H9 (cell line): ENCODE measurements around the gene SLC16A7. TPM values are rescaled to one million over a fixed set of nuclear protein-coding genes. Genes with fewer than 3 reads are reported as not detected.

Experiments used
- DNase-seq: peaks from one replicate; pipeline ENCODE4 v3.0.0-alpha.2; 2017
- H2AFZ ChIP-seq: one replicate; pipeline ENCODE4 v1.6.1; 2013; ENCODE audit warnings: mild to moderate bottlenecking, low read length, control low read depth, moderate library complexity
- H2AK5ac ChIP-seq: 2 replicates; pipeline ENCODE4 v1.6.1; 2013; ENCODE audit warnings: low read length, control low read depth, mixed read lengths; ENCODE audit not compliant: insufficient read length
- H2BK120ac ChIP-seq: one replicate; pipeline ENCODE4 v1.6.1; 2013; ENCODE audit warnings: low read depth, mild to moderate bottlenecking, low read length, control low read depth, inconsistent platforms; ENCODE audit not compliant: poor library complexity, severe bottlenecking
- H2BK12ac ChIP-seq: 2 replicates; pipeline ENCODE4 v1.6.1; 2013; ENCODE audit warnings: low read length, control low read depth, mixed read lengths, low read depth; ENCODE audit not compliant: insufficient read length
- H2BK15ac ChIP-seq: 2 replicates; pipeline ENCODE4 v1.6.1; 2013; ENCODE audit warnings: low read depth, low read length, control low read depth
- H2BK20ac ChIP-seq: one replicate; pipeline ENCODE4 v1.6.1; 2013; ENCODE audit warnings: low read depth, mild to moderate bottlenecking, low read length, control low read depth, inconsistent platforms; ENCODE audit not compliant: poor library complexity, severe bottlenecking
- H2BK5ac ChIP-seq: 2 replicates; pipeline ENCODE4 v1.6.1; 2013; ENCODE audit warnings: low read length, control low read depth, mixed read lengths; ENCODE audit not compliant: insufficient read length
- H3K14ac ChIP-seq: 2 replicates; pipeline ENCODE4 v1.6.1; 2013; ENCODE audit warnings: low read length, control low read depth; ENCODE audit not compliant: insufficient read depth
- H3K18ac ChIP-seq: 2 replicates; pipeline ENCODE4 v1.6.1; 2013; ENCODE audit warnings: low read depth, mild to moderate bottlenecking, mixed read lengths, low read length, control low read depth; ENCODE audit not compliant: insufficient read length
- H3K23ac ChIP-seq: 2 replicates; pipeline ENCODE4 v1.6.1; 2013; ENCODE audit warnings: low read length, control low read depth, mixed read lengths, low read depth; ENCODE audit not compliant: insufficient read length
- H3K23me2 ChIP-seq: 2 replicates; pipeline ENCODE4 v1.6.1; 2013; ENCODE audit warnings: low read depth, mild to moderate bottlenecking, mixed read lengths, low read length, control low read depth; ENCODE audit not compliant: insufficient read length, poor library complexity, severe bottlenecking
- H3K27ac ChIP-seq: 2 replicates; pipeline ENCODE4 v1.5.1; 2013; ENCODE audit warnings: low read length, control low read depth, mixed read lengths, low read depth; ENCODE audit not compliant: insufficient read length
- H3K27me3 ChIP-seq: 2 replicates; pipeline ENCODE4 v1.6.1; 2013; ENCODE audit warnings: low read length, control low read depth, inconsistent platforms; ENCODE audit not compliant: insufficient read depth
- H3K4ac ChIP-seq: 2 replicates; pipeline ENCODE4 v1.6.1; 2013; ENCODE audit warnings: low read depth, mild to moderate bottlenecking, control low read depth, inconsistent platforms, low read length, moderate library complexity
- H3K4me1 ChIP-seq: 2 replicates; pipeline ENCODE4 v1.6.1; 2013; ENCODE audit warnings: low read length, control low read depth, inconsistent platforms; ENCODE audit not compliant: insufficient read depth
- H3K4me2 ChIP-seq: 2 replicates; pipeline ENCODE4 v1.6.1; 2013; ENCODE audit warnings: low read length, control low read depth, mixed read lengths; ENCODE audit not compliant: insufficient read length, insufficient read depth
- H3K56ac ChIP-seq: 2 replicates; pipeline ENCODE4 v1.6.1; 2013; ENCODE audit warnings: low read depth, mild to moderate bottlenecking, mixed read lengths, low read length, control low read depth; ENCODE audit not compliant: insufficient read length
- H3K79me1 ChIP-seq: 2 replicates; pipeline ENCODE4 v1.6.1; 2013; ENCODE audit warnings: low read depth, mild to moderate bottlenecking, moderate library complexity, low read length, control low read depth, inconsistent platforms; ENCODE audit not compliant: insufficient read depth, poor library complexity, severe bottlenecking
- H3K79me2 ChIP-seq: 2 replicates; pipeline ENCODE4 v1.6.1; 2013; ENCODE audit warnings: low read length, control low read depth, inconsistent platforms; ENCODE audit not compliant: insufficient read depth
- H3K9ac ChIP-seq: 2 replicates; pipeline ENCODE4 v1.6.1; 2013; ENCODE audit warnings: low read length, control low read depth, mixed read lengths; ENCODE audit not compliant: insufficient read length; ENCODE audit errors: extremely low read depth
- H3K9me3 ChIP-seq: one replicate; pipeline ENCODE4 v1.6.1; 2013; ENCODE audit warnings: low read depth, low read length, inconsistent platforms; ENCODE audit not compliant: control insufficient read depth
- H3T11ph ChIP-seq: one replicate; pipeline ENCODE4 v1.6.1; 2013; ENCODE audit warnings: mild to moderate bottlenecking, low read length, control low read depth, inconsistent platforms
- H4K20me1 ChIP-seq: one replicate; pipeline ENCODE4 v1.6.1; 2013; ENCODE audit not compliant: control insufficient read depth, insufficient read length, insufficient read depth
- H4K5ac ChIP-seq: 2 replicates; pipeline ENCODE4 v1.6.1; 2013; ENCODE audit warnings: low read depth, mild to moderate bottlenecking, mixed read lengths, low read length, control low read depth; ENCODE audit not compliant: insufficient read length
- H4K8ac ChIP-seq: replicated peaks from 2 replicates; pipeline ENCODE4 v1.6.1; 2013; ENCODE audit warnings: low read length, control low read depth, mixed read lengths, low read depth; ENCODE audit not compliant: insufficient read length
- H4K91ac ChIP-seq: 2 replicates; pipeline ENCODE4 v1.6.1; 2013; ENCODE audit warnings: low read depth, mild to moderate bottlenecking, moderate library complexity, mixed read lengths, low read length, control low read depth; ENCODE audit not compliant: insufficient read length
- H3K27ac Mint-ChIP-seq, 3 experiments: 2 replicates in 2 of 3; 3 replicates in 1 of 3; pipeline ENCODE4 v1.8.0; 2020 to 2021; ENCODE audit warnings: mixed read lengths in 3 of 3, mild to moderate bottlenecking in 1 of 3, moderate library complexity in 1 of 3
- H3K27me3 Mint-ChIP-seq: 2 replicates; pipeline ENCODE4 v1.8.0; 2021; ENCODE audit warnings: low read depth, mild to moderate bottlenecking, moderate library complexity, mixed read lengths
- H3K36me3 Mint-ChIP-seq, 3 experiments: 2 replicates in 2 of 3; 3 replicates in 1 of 3; pipeline ENCODE4 v1.8.0; 2020 to 2021; ENCODE audit warnings: low read depth in 3 of 3, mixed read lengths in 3 of 3; ENCODE audit not compliant: insufficient read depth in 1 of 3
- H3K4me1 Mint-ChIP-seq, 2 experiments: 2 replicates each; pipeline ENCODE4 v1.8.0; 2020; ENCODE audit warnings: mixed read lengths in 2 of 2
- H3K4me3 Mint-ChIP-seq, 2 experiments: 2 replicates in 1 of 2; 3 replicates in 1 of 2; pipeline ENCODE4 v1.8.0; 2020 to 2021; ENCODE audit warnings: mild to moderate bottlenecking in 2 of 2, mixed read lengths in 2 of 2, moderate library complexity in 1 of 2
- H3K9me3 Mint-ChIP-seq, 2 experiments: 2 replicates in 1 of 2; 3 replicates in 1 of 2; pipeline ENCODE4 v1.8.0; 2020; ENCODE audit warnings: mild to moderate bottlenecking in 2 of 2, mixed read lengths in 2 of 2, moderate library complexity in 1 of 2
- CTCF ChIP-seq: fragments of 200-600 bp; sonication (generic); conservative IDR thresholded peaks from 3 replicates; pipeline ENCODE4 v1.8.0; 2021; ENCODE audit warnings: antibody characterized with exemption, mild to moderate bottlenecking
- WGBS: extraction: QIAGEN DNeasy Blood & Tissue Kit; methylation state at CpG from one replicate; pipeline ENCODE4 v1.1.7; 2013; ENCODE audit warnings: missing lambda C conversion rate, low lambda C conversion rate, mixed read lengths; ENCODE audit not compliant: insufficient read length; ENCODE audit errors: extremely low coverage; 5-methylcytosine and 5-hydroxymethylcytosine counted together
- total RNA-seq: library from RNA; stranded (reverse); gene quantifications from 2 replicates; pipeline ENCODE4 v1.2.1, GENCODE V29; 2021

The SLC16A7 gene
- total RNA-seq, 1 experiment from 2014 or later = 2.2 TPM

GRCh38 chr12:59708484-59708883, 112.7 kb downstream of the SLC16A7 start:
- Mint-ChIP-seq H3K27ac (no peak overlapping the region), H3K36me3 (no peaks in the 10 kb centered on the region), H3K9me3 (no peaks in the 10 kb centered on the region), H3K4me1 (no peaks in the 10 kb centered on the region), H3K27me3 (no peaks in the 10 kb centered on the region), H3K4me3 (no peak overlapping the region)
- Histone ChIP-seq H3K4ac (no peak overlapping the region), H3K79me1 (no peaks in the 10 kb centered on the region), H3K4me1 (no peaks in the 10 kb centered on the region), H3K9me3 (no peaks in the 10 kb centered on the region), H3K23me2 (no peaks in the 10 kb centered on the region), H4K8ac (no peak overlapping the region), H3K9ac (no peak overlapping the region), H3T11ph (no peak overlapping the region), H4K91ac (no peak overlapping the region), H3K27me3 (no peaks in the 10 kb centered on the region), H2AFZ (no peak overlapping the region), H2BK20ac (no peak overlapping the region), H3K14ac (no peak overlapping the region), H2BK120ac (no peak overlapping the region), H3K18ac (no peak overlapping the region), H2BK5ac (no peak overlapping the region), H3K4me2 (no peak overlapping the region), H2AK5ac (no peak overlapping the region), H3K27ac (no peak overlapping the region), H3K79me2 (no peaks in the 10 kb centered on the region), H2BK15ac (no peak overlapping the region), H4K20me1 (no peaks in the 10 kb centered on the region), H2BK12ac (no peak overlapping the region), H3K23ac (no peak overlapping the region), H4K5ac (no peak overlapping the region), H3K56ac (no peak overlapping the region)
- no peak for TF ChIP-seq CTCF
- WGBS = no CpG with 5 or more reads among the region's 1 CpG
- DNase-seq = no peak
